GM20431 (cell line): ENCODE data around the gene TNIP1.

Experiments used
- in situ Hi-C: fragments of 300-500 bp; cut with MseI, MboI; formaldehyde crosslinking; loops from one replicate; pipeline ENCODE4 v1.15.0; 2020; ENCODE audit warnings: low sequenced_read_pairs; ENCODE audit not compliant: unreplicated experiment

The TNIP1 gene

DNA sequence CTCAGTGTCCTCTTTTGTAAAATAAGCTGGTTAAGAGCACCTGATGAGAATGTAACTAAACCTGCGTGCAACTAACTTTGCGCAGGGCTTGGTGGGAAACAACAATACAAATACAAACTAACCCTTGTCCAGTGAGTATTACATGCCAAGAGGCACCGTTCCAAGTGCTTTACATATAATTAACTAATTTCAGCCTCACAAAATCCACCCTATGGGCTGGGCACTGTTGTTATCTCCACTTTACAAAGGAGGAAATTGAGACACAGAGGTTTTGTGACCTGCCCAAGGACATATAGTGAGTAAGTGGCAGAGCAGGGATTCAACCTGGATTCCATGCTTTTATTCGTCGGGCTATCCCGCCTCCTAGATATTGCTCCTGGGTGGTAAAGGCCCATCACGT, 26.2 kb upstream of the TNIP1 start:
- in situ Hi-C loops: no loop called here

DNA sequence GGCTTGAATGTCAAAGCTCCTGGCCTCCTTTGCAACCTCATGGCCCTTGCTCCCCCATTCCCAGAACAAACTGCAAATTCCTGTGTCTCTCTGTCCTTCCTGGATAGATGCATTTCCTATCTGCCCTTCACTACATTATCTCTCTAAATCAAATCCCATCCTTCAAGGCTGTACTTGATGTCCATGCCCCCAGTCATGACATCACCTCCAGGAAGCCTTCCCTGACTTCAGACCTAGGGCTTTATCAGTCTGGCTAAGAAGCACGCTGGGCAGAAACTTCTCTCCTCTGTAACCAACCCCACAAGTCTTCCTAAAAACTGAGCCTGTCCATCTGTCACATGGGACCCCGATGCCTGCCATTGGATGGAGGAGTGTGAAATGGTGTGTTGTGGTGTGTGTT, 25.7 kb upstream of the TNIP1 start:
- in situ Hi-C loops: no loop called here

DNA sequence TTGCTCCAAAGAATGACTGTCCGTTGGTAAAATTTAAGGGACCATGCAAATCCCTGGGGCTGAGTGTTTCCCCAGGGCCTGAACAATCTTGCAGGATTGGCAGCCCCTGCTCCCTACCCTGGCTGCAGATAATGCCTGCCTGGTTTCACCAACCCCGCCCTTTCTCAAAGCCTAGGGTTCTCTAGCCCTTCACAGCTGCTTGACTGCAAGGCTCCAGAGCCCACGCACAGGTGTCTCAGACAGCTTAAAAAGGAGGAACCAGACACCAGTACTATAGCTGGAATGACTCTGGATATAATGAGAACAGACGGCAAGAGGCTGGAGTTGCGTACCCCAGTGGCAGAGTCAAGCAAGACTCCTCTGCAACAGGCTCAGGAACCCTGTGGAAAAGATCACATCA, 25.2 kb upstream of the TNIP1 start:
- in situ Hi-C loops: no loop called here

DNA sequence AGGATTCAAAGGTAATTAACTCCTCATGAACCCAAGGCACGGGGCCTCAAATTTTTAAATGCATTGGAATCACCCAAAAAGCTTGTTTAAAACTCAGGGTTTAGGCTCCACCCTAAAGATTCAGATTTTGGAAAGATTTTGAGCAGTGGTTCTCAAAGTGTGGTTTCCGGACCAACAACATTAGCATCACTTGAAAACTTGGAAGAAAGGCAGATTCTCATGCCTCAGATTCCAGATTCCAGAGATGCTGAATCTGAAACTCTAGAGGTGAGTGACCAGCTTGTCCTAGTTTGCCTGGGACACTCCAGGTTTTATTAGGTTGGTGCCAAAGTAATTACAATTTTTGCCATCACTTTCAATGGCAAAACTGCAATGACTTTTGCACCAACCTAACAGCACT, 24.7 kb upstream of the TNIP1 start:
- in situ Hi-C loops: no loop called here

DNA sequence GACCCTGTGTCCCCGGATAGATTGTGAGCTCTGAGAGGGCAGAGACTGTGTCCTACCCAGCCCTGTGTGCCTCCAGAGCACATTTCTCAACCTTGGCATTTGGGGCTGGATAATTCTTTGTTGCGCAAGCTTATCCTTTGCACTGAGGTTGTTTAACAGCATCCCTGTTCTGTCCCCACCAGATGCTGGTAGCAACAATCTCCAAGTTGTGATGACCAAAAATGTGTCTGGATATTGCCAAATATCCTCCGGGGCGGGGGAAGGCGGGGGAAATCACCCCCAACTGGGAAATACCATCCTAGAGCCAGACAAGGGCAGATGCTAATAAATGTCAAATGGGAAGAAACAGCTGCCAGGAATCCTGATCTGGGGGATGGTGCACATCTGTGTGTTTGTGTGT, 24.0 kb upstream of the TNIP1 start:
- in situ Hi-C loops: no loop called here

DNA sequence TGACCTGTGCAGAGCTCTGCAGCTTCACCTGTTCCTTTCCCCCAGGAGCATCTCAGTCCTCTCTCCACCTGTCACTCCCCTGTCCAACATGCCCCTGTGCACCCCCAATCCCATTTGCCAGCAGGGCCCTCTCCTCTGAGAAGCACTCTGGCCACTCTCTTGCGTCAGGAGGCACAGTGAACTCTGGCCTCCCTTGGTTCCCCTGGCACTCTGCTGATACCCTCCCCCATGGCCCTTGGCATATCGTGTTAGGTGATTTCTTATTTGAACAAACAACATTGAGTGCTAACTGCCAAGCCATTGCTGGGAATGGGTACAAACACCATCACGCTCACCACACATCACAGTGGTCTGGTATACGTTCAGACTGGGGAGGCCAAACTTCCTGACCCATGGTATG, 20.9 kb upstream of the TNIP1 start:
- in situ Hi-C loops: no loop called here

DNA sequence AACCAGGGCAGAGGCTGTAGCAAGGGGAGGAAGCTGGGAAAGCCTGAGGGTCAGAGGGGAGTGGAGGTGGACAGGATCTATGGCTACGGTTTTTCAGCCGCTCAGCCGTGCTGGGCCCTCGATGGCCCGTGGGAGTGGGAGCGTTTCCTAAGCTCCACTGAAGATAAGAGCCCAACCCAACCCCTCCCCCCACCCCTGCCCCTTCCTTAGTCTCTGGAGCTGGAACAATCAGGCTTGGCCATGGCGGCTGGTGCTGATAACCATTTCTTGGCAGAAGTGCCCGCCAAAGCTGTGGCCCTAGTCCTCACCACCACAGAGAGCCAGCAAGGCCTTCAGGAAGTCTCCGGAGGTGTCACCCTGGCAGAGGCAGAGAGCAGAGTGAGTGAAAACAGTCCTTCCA, 20.3 kb upstream of the TNIP1 start:
- in situ Hi-C loops: no loop called here

DNA sequence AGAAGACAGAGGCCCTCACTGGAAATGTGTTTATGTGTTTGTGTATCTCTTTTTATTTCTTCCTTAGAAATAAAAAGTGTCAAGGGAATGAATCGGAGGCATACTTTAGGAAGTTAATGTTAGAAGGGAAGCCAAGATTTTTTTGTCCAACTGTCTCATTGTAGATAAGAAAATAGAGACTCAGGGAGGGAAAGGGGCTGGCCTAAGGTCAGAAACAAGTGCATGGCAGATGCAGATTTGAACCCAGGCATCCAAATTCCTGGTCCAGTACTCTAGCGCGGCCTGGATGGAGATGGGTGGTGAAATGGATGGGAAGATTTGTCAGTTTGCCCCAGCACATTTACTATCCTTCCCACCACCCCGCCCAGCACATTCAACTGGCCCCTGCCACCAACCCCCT, 19.8 kb upstream of the TNIP1 start:
- in situ Hi-C loops: no loop called here

DNA sequence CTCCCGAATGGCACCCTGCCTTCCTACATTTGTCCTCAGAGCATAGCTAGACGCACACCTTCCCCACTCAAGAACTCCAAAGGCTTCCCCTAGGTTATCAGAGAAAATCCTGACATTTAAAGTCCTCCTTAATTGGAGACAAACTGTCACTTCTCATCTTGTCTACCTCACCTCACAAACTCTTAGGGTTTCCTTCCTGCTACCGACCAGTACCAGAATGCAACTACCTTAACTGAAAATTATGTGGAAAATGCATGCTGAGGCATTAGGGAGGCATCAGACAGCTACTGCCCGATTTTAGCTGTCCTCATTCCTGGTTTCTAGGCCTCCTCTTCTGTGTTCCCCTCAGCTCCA, 17.9 kb upstream of the TNIP1 start:
- in situ Hi-C loops: no loop called here

DNA sequence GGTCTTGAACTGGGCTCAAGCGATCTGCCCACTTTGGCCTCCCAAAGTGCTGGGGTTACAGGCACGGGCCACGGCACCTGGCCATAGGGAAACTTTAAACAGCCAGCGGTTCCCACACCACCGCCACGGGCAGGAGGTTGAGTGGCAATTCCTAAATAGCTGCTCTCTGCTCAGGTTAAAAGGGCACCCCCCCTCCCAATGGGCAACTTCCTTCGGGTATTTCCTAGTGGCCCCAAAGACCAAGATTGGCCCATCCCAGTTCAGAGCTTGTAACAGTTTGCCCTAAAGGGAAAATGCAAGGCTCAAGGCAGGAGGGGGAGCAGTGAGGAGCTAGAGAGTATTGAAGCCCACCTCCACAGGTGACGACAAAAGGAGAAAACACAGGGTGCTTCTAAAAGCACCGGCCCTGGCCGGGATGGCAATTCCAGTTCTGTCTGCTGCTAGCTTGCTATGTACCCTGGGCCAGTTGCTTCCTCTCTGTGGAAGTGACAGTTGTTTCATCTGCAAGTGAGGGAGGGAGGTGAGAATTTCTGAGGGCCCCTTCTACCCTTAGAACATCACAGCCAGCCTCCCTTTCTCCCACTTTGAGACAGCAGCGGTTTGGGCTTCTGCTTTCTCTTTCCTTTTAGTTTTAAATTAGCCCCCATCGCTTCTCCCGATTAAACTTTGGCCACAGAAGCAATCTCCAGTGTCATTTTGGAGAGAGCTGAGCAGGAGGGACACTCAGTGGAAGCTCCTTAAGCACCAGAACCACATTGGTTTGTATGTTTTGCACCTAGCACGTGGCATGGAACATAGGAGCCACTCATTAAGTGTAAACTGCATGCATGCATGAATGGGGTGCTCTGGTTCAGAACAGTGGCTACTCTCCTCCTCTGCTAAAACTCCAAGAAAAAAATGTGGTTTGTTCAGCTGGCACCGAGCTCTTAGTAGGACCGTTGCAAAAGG, 17.3 kb upstream of the TNIP1 start:
- in situ Hi-C loops: no loop called here

DNA sequence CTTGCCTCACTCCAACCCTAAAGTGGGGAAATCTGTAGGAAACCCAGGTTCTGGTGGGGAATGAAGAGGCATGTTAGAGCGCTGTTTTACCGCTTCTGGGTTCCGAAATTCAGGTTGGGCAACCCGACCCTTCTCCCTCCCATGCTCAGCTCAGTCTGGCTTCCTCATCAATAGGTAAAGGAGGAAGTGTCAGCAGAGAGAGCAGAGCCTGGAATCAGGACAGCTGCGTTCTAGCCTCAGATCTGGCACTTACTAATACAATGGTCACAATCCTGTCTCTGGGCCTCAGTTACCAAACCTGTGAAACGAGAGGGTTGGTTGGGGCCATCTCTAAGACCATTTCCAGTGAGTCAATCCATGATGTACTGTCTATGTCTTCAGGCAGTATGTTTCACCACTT, 16.2 kb upstream of the TNIP1 start:
- in situ Hi-C loops: no loop called here

DNA sequence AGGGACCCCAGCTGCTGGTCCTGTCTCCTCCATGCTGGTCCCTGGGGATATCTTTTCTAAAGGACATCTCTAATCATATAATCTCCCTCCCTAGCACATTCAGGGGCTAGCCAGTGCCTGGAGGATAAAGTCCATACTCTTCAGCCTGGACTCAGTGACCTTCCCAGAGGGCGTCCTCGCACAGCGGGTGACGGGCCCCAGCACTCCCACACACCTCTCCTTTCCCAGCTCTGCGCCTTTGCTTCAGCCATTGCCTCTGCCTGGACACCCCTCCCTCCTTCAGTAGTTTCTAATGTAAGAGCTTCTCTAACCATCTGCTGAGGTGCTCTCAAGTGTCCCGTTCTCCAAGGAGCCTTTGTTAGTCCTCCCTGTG, 15.2 kb upstream of the TNIP1 start:
- in situ Hi-C loops: no loop called here

DNA sequence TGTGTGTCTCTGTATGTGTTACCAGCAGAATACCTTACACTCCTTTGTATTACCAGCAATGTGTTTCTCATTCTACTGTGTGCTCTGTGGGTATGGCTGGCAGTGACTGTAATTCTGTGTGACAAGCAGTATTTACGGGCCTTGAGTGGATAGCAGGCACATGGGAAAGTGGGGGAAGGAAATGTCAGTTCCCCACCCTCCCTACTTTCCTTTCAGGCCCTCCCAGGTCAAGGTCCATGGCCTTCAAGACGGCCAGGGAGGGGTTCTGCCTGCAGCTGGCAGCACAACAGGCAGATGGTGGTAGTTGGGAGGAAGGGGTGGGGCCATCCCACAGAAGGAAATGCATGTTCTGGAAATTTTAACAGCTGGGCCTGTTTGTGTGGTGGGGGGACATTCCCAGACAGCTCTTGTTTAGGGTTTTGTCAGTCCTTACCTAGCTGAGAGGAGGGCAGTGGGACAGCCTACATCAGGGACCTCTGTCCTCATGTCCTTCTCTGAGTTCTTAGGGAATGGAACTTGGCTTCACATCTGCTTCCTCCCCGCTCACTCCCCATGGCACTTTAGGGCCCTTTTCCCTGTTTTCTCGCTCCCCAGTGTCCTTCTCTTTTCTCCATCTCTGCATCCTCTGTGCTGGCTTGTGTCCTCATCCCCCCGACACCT, 14.6 kb upstream of the TNIP1 start:
- in situ Hi-C loops: no loop called here

DNA sequence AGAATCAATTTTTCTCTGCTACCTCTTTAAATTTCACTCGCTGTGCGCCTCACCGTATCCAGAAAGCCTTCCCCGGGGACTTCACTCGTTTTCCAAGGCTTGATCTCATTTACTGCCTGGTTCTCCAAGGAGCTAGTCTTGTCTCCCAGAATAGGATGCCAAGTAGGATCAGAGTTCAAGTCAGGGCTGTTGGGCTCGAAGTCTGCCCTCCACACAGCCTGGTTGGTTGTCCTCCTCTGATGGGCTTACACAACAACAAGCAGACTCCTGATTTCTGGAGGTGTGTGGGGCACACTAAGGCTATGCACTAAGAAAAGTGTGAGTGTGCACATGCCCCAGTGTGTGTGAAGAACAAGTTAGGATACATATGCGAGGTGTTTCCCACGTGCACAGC, 14.0 kb upstream of the TNIP1 start:
- in situ Hi-C loops: no loop called here

DNA sequence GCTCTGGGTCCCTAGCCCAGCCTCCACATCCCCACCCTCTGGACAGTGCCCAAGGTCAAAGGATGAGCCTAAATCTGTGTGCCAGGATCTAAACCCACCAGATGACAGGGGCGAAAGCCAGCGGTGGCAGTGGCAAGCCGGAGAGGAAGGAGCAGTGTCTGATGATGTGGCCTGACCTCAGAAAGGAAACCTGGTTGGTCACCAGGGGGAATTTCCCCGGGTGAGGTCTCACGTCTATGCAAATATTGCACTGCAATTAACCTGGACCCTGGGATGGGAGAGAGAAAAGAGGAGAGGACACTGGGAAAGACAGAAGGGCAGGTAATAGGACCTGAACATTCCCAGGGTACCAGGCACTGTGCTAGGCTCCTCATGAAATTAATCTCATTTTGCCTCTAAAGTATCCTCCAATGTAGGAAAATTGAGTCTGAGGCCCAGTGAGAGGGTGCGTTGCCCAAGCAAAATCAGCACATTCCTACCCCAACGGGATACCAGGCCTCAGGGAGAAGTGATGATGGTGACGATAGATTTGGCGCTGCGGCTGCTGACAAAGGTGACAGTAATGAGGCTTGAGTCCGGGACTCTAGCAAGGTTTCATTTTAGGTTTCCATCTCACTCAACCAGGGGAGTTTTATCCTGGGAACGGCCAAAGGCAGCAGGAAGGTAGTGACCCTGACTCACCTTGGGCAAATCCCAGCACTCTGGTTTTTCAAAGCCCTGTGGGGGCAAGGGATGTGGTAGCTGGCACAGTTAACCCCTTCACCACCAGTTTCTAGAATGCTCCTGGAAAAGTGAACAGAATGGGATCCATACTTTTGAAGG, 13.4 kb upstream of the TNIP1 start:
- in situ Hi-C loops: no loop called here

DNA sequence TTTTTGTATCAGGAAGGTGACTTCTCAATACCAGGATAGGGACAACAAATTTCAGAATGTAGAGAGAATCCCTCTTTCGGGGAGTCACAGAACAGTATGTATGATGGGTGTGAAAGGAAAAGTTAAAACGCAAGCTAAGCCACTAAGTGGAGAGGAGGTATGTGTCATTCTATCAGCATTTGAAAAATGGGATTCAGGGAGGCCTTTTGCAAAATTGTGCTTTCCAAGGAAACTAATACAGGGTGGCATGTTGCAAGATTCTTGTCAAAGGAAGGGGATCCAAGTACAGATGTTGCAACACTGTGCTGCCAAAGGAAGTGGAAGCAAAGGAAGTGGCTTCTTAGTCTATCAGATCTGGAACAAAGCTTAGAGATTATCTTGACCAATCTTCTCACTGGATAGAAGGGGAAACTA, 12.6 kb upstream of the TNIP1 start:
- in situ Hi-C loops: no loop called here

DNA sequence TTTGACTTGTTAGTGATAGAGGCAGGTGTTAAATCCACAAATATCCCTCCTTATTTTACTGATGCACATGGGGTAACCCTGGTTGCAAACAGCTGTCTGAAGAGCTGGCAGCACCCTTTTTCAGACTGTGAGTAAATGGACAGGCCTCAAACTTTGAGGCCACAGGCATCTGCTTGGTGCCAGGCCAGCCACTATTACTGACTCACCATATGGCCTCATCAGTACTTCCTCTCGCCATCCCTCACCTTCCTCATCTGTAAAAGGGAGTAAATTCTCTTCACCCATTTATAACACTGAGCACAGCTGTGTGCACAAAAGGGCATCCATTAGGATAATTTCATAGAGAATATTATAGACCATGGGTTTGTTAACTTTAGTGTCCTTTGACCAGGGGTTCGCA, 11.9 kb upstream of the TNIP1 start:
- in situ Hi-C loops: no loop called here

DNA sequence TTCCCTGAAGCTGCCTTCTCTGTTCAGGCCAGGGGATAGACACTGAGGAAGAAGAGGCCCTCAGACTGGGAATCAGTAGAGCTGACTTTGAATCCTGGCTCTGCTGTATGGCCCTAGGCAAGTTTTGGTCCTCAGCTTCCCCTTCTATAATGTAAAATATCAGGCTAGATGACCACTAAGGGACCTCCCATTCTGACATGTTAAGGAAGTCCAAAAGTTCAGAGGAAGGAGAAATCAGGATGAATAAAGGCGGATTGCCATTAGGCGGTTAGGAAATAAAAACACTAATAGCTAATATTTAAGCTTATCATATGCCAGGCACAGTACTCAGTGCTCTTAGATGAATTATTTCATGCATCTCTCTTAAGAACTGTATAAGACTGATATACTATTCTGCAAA, 8.9 kb upstream of the TNIP1 start:
- in situ Hi-C loops: no loop called here

DNA sequence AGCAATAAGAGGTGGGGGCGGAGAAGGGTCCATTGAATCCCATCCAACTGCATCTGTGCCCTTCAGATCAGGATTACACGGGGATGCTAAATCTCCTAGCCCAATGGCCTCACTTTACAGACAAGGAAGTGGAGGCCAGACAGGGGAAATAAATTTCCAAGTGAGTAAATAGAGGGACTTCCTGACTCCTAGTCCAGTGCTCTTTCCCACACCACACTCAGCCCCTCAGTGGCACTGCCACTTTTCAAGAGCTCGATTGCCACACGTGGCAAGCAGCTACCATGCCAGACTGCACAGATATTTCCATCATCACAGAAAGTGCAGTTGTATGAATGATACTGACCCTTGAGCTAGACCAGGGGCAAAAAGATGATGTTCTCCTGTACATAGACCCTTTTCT, 8.2 kb upstream of the TNIP1 start:
- in situ Hi-C loops: no loop called here

DNA sequence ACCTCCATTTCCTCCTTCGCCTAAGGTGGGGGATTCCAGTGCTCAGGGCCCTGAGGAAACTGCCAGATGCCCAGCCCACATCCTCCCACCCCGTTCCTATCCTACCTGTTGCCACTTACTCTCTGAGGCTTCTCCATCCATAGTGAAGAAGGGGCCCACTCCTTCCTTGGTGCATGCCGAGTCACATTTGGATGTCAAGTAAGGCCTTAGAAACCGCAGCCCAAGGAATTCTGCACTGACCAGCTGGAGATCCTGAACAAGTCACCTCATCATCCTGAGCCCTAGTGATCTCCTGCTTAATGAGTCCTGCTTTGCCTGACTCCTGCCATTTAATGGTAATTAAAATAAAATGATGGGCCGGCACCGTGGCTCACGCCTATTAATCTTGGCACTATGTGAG, 6.7 kb upstream of the TNIP1 start:
- in situ Hi-C loops: no loop called here

DNA sequence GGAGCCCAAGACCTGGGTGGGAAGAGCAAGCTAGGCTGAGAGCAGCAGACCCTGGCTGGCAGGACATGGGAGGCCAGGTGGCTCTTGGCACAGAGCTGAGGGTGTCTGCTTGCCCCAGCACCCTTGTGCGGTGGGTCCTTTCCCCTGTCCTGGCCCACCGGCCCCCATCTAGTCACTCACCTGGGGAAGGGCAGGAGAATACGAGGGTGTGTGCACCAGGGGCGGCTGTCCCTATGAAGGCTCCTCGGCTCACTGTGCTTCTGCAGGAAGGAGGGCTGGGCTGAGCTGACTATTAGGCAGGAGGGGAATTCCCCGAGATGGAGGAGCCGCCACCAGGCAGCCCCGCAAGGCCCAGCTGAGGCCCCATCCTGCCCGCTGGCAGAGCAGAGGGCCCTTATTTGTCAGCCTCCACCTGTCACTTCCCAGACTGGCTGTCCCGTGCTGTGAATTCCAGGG, 6.1 kb upstream of the TNIP1 start:
- in situ Hi-C loops: no loop called here
